ENCODE results near the gene ISG20L2. TPM values are rescaled to one million over a fixed set of nuclear protein-coding genes. Genes with fewer than 3 reads are reported as not detected.
A peak's percentile ranks its signal among the peaks of the same experiment; 100 is the strongest.

Gene ISG20L2
- total and polyA plus RNA-seq, 4 donors, result 11.7 to 26.9 (median 20.4) TPM

DNA sequence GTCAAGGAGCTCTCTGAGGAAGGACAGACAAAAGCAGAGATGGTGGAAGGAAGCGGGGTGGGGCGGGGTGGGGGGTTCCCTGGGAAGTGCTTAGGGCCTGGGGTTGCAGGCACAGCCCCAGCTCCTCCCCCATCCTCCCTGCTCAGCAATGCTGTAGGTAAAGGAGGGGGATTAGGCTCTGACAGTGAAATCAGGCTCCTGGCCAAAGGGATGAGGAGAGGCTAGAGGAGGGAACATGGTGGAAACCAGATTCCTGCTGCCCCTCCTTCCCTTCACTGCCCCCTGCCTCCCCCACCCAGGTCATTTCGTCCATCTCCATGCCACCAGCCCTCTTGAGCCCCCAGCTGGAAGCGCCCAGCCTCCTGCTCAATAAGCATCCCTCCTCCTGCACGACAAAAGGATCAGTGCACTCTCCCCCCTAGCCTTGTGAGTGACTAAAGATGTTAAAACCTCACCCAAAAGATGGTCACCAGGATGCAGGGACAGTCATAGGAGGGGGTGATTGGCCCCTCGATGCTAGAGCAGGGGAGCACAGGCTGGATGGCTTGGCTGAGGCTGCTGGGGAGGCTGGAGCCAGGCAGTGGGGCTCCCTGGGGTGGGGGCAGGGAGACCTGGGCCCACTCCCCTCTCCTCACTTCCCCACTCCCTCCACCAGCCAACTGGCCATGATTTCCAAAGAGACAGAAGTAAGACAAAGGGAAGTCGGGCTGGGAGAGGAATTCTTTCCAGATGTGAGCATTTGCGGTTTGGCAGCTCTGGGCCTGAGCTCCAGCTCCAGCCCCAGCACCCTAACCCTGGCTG, 20.9 kb downstream of the ISG20L2 start:
- DNase-seq (no peak), ATAC-seq (ENCODE audit: low FRiP score) (no peak)
- WGBS, 2 donors, result 73 to 84% methylated on average over 8 of the region's 8 CpGs
- intact Hi-C loops (cut with DNase I), result loop anchor here in 1 of 2 donors (2.0 kb wide), 1 partner anchor 19 kb away; no protein-coding TSS in a partner anchor
- Histone ChIP-seq H3K27me3 (ENCODE audit: control insufficient read depth in 1 of 2, insufficient read depth in 2 of 2, low read length in 1 of 2) (no peaks in the 10 kb centered on the region), H3K4me3 (ENCODE audit: low read length in 2 of 2) (no peak overlapping the region), H3K9me3 (ENCODE audit: control insufficient read depth, low read length) (no peaks in the 10 kb centered on the region), H3K36me3 (ENCODE audit: control insufficient read depth in 1 of 2, insufficient read depth in 2 of 2, low read length in 1 of 2) (peaks cover 0 to 3% of the 10 kb centered on the region in 2 donors), H3K27ac (ENCODE audit: low read depth in 1 of 2, low read length in 2 of 2) (no peak overlapping the region), H3K4me1 (ENCODE audit: control insufficient read depth in 1 of 2, insufficient read depth in 2 of 2, low read length in 2 of 2) (no peaks in the 10 kb centered on the region)

DNA sequence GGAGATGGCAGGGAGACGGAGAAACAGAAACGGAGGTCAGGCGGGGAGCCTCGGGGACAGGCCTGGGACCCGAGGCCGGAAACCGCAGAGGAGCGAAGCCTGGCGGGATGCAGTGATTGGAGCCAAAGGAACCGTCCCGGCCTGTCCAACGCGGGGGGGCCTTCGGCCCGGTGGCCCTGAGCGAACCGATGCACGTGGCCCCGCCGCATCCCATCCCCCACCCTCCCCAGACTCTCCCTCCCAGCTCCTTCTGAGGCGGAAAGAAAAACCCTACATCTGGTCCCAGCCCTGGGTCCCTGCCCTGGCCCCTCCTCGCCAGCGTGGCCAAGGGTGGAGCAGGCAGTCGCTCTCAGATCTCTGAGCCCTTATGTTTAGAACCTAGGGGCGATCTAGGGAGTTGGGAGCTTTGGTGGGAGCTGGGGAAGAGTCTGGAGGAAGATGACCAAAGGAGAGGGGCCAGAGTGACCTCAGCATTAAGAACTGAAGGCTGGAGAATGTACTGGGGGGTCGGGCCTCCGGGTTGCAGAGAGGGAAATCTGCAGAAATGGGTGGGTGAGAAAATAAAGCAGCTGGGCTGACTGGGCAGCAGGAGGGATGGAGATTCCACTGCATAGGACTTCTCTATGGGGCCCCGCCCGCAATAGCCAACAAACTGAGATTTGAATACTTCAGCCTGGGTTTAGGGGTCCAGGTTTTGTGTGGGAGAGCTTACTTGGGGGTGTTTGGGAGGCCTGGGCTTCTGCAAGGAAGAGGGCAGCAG, 21.7 kb downstream of the ISG20L2 start:
- Histone ChIP-seq H3K9me3 (ENCODE audit: control insufficient read depth, low read length) (no peaks in the 10 kb centered on the region), H3K4me1 (ENCODE audit: control insufficient read depth in 1 of 2, insufficient read depth in 2 of 2, low read length in 2 of 2) (no peaks in the 10 kb centered on the region), H3K4me3 (ENCODE audit: low read length in 2 of 2) (peak overlapping the region in 1 of 2 donors; percentile 1), H3K36me3 (ENCODE audit: control insufficient read depth in 1 of 2, insufficient read depth in 2 of 2, low read length in 1 of 2) (no peaks in the 10 kb centered on the region), H3K27me3 (ENCODE audit: control insufficient read depth in 1 of 2, insufficient read depth in 2 of 2, low read length in 1 of 2) (no peaks in the 10 kb centered on the region), H3K27ac (ENCODE audit: low read depth in 1 of 2, low read length in 2 of 2) (peak overlapping the region in 1 of 2 donors; percentile 26)
- intact Hi-C loops (cut with DNase I), result no loop called here
- ATAC-seq (ENCODE audit: low FRiP score), result peak; percentile 69
- WGBS, 2 donors, result 6 to 9% methylated on average over 28 to 29 of the region's 29 CpGs
- peak; percentile 80 to 88 for DNase-seq

DNA sequence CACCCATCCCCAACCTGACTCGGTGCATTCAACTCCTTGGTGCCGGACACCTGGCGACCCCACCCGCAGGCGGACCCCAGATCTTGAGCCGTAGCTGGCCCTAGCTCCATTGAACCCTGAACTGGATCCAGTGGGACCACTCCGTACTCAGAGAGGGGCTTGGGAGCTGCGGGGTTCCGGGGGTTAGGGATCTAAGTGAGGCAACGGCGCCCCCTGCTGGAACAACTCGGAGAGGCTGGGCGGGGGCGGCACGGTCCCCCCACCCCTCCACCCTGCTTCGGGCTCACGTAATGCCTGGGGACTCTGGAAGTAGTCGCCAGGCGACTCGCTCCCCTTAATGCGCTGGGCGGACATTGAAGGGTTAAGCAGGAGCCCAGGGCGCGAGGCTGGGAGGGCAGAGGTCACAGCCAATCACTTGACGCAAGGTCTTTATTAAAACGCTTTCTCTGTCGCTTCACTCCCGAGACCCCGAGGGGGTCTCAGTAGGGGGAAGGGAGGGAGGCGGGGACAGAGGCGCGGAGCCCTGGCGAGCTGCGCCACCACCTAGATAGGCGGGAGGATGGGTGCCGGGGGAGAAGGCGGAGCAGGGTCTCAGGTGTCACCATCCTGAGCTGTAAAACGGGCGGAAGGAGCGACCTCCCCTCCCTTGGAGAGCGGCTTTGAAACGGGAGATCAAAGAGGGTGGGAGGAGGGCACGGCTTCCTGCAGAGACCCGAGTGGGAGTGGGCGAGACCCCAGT, 22.5 kb downstream of the ISG20L2 start:
- H3K36me3 ChIP-seq (ENCODE audit: control insufficient read depth in 1 of 2, insufficient read depth in 2 of 2, low read length in 1 of 2), result no peaks in the 10 kb centered on the region
- intact Hi-C loops (cut with DNase I), result no loop called here
- H3K9me3 ChIP-seq (ENCODE audit: control insufficient read depth, low read length), result no peaks in the 10 kb centered on the region
- DNase-seq (peak; percentile 69 to 92), ATAC-seq (ENCODE audit: low FRiP score) (peak; percentile 82)
- no peaks in the 10 kb centered on the region for H3K4me1 ChIP-seq (ENCODE audit: control insufficient read depth in 1 of 2, insufficient read depth in 2 of 2, low read length in 2 of 2)
- peak overlapping the region in 1 of 2 donors; percentile 26 for H3K27ac ChIP-seq (ENCODE audit: low read depth in 1 of 2, low read length in 2 of 2)
- no peaks in the 10 kb centered on the region for H3K27me3 ChIP-seq (ENCODE audit: control insufficient read depth in 1 of 2, insufficient read depth in 2 of 2, low read length in 1 of 2)
- peak overlapping the region in 1 of 2 donors; percentile 1 for H3K4me3 ChIP-seq (ENCODE audit: low read length in 2 of 2)
- 1% methylated on average over 43 to 45 of the region's 45 CpGs for WGBS, 2 donors

DNA sequence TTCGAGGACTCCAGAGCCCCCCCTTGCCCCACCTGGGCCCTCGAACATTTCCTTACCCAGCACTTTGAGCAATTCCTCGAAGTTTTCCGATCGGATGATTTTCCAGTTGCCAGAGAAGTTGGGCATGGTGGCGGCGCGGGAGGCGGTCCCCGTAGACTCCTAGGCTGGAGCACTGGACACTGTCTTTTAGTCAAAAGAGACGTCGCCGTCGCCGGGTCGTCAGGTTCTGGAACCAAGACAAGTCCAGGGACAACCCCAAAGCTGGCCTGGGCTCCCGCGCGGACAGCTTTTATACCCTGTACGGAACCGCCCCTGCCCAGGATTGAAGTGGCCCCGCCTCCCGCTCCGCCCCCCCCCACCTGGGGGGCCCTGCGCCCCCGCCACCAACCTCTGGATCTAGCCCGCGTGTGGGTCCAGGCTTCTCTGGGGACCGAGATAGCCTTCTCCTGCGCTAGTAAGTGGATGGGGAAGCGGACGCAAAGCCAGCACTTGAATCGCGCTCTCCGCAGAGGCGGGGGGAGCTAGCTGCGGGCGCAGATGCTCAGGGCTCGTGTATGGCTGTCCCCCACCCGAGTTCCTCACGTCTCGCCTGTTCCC, 23.1 kb downstream of the ISG20L2 start, which contains the start of gene CRABP2:
TSS of gene CRABP2 (minus strand) at position 263 of the 597 bp plus-strand sequence. CDS start at position 126, 137 bp downstream.
- H3K4me3 ChIP-seq (ENCODE audit: low read length in 2 of 2), result peak within 1 kb of the TSS; percentile 1 to 3
- no peaks in the 10 kb centered on the region for H3K36me3 ChIP-seq (ENCODE audit: control insufficient read depth in 1 of 2, insufficient read depth in 2 of 2, low read length in 1 of 2)
- intact Hi-C loops (cut with DNase I), result no loop called here
- 0 to 1% methylated on average over 42 of the region's 42 CpGs for WGBS, 2 donors
- peak; percentile 23 for ATAC-seq (ENCODE audit: low FRiP score)
- no peaks in the 10 kb centered on the region for H3K4me1 ChIP-seq (ENCODE audit: control insufficient read depth in 1 of 2, insufficient read depth in 2 of 2, low read length in 2 of 2)
- DNase-seq, result peak; percentile 60 to 86
- H3K9me3 ChIP-seq (ENCODE audit: control insufficient read depth, low read length), result no peaks in the 10 kb centered on the region
- peak within 1 kb of the TSS in 1 of 2 donors; percentile 26 for H3K27ac ChIP-seq (ENCODE audit: low read depth in 1 of 2, low read length in 2 of 2)
- no peaks in the 10 kb centered on the region for H3K27me3 ChIP-seq (ENCODE audit: control insufficient read depth in 1 of 2, insufficient read depth in 2 of 2, low read length in 1 of 2)

DNA sequence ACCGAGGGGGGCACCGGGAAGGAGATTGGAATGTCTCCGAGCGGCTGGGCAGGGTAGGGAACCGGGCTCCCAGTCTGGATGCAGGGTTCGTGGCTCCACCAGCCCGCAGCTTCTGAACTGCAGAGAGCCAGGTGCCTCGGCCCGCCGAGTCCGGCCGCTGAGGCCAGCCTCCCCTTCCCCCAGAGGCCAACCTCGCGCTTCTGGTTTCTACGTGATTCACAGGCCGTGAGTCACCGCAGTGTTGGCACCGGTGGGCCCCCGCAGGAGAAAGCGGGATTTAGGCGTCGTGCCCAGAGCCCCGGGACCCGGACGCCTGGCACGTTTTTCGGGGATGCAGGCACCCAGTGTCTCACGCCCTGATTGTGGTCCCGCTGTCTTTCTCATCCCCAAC, 23.6 kb downstream of the ISG20L2 start:
- no peak overlapping the region for H3K27ac ChIP-seq (ENCODE audit: low read depth in 1 of 2, low read length in 2 of 2)
- no peaks in the 10 kb centered on the region for H3K36me3 ChIP-seq (ENCODE audit: control insufficient read depth in 1 of 2, insufficient read depth in 2 of 2, low read length in 1 of 2)
- WGBS, 2 donors, result 0 to 1% methylated on average over 29 of the region's 29 CpGs
- peak; percentile 32 for ATAC-seq (ENCODE audit: low FRiP score)
- H3K4me3 ChIP-seq (ENCODE audit: low read length in 2 of 2), result no peak overlapping the region
- H3K9me3 ChIP-seq (ENCODE audit: control insufficient read depth, low read length), result no peaks in the 10 kb centered on the region
- peak; percentile 83 to 95 for DNase-seq
- H3K27me3 ChIP-seq (ENCODE audit: control insufficient read depth in 1 of 2, insufficient read depth in 2 of 2, low read length in 1 of 2), result no peaks in the 10 kb centered on the region
- H3K4me1 ChIP-seq (ENCODE audit: control insufficient read depth in 1 of 2, insufficient read depth in 2 of 2, low read length in 2 of 2), result no peaks in the 10 kb centered on the region
- intact Hi-C loops (cut with DNase I), result no loop called here

DNA sequence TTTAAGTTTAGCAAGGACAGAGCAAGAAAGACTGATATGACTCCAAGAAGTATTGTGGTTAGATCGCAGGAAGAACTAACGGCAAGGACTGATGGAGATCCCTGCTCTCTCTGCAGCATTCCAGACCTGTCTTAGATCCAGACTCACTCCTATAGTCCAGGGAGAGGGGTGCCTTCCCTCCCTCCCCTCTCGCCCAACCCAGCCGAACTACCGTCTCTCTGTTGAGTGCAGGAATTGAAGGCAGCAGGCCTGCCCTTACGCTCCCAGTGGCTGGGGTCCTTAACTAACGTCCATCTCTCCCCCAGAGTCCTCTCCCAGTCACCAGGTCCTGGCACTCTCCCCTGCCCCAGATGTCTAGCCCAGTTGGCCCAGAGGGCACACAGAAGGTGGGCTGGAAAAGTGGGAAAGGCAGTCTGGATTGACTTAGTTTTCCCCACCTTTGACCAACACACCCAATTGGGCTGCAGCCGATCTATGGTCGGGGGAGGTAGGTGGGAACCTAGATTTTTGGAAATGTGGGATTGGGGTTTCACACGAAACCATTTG, 24.3 kb downstream of the ISG20L2 start:
- H3K27ac ChIP-seq (ENCODE audit: low read depth in 1 of 2, low read length in 2 of 2), result no peak overlapping the region
- intact Hi-C loops (cut with DNase I), result no loop called here
- H3K4me1 ChIP-seq (ENCODE audit: control insufficient read depth in 1 of 2, insufficient read depth in 2 of 2, low read length in 2 of 2), result no peaks in the 10 kb centered on the region
- ATAC-seq (ENCODE audit: low FRiP score) (no peak), DNase-seq (no peak)
- 56 to 63% methylated on average over 10 of the region's 10 CpGs for WGBS, 2 donors
- no peaks in the 10 kb centered on the region for H3K27me3 ChIP-seq (ENCODE audit: control insufficient read depth in 1 of 2, insufficient read depth in 2 of 2, low read length in 1 of 2)
- H3K4me3 ChIP-seq (ENCODE audit: low read length in 2 of 2), result no peak overlapping the region
- H3K9me3 ChIP-seq (ENCODE audit: control insufficient read depth, low read length), result no peaks in the 10 kb centered on the region
- H3K36me3 ChIP-seq (ENCODE audit: control insufficient read depth in 1 of 2, insufficient read depth in 2 of 2, low read length in 1 of 2), result no peaks in the 10 kb centered on the region

DNA sequence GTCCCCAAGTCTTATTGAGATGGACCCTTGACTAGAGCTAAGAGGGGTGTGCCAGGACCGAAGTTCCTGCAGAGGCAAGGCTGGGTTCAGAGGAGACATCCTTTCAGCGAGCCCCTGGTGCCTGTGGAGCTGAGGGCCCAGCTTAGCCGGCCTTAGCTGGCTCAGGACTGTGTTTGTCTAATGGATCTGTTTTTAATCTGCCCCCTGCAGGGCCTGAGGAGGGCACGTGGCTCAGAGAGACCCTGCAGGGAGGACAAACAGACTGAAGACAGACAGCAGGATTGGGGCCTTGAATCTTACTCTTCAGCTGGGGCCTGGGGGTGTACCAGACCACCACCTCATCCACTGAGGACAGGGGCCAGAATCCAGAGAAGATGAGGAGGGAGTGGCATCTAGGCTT, 24.8 kb downstream of the ISG20L2 start:
- Histone ChIP-seq H3K27ac (ENCODE audit: low read depth in 1 of 2, low read length in 2 of 2) (no peak overlapping the region), H3K4me3 (ENCODE audit: low read length in 2 of 2) (no peak overlapping the region), H3K36me3 (ENCODE audit: control insufficient read depth in 1 of 2, insufficient read depth in 2 of 2, low read length in 1 of 2) (no peaks in the 10 kb centered on the region), H3K4me1 (ENCODE audit: control insufficient read depth in 1 of 2, insufficient read depth in 2 of 2, low read length in 2 of 2) (no peaks in the 10 kb centered on the region), H3K27me3 (ENCODE audit: control insufficient read depth in 1 of 2, insufficient read depth in 2 of 2, low read length in 1 of 2) (no peaks in the 10 kb centered on the region), H3K9me3 (ENCODE audit: control insufficient read depth, low read length) (no peaks in the 10 kb centered on the region)
- WGBS, 2 donors, result 50% methylated on average over 4 of the region's 4 CpGs
- intact Hi-C loops (cut with DNase I), result no loop called here
- no peak for DNase-seq
- ATAC-seq (ENCODE audit: low FRiP score), result no peak

DNA sequence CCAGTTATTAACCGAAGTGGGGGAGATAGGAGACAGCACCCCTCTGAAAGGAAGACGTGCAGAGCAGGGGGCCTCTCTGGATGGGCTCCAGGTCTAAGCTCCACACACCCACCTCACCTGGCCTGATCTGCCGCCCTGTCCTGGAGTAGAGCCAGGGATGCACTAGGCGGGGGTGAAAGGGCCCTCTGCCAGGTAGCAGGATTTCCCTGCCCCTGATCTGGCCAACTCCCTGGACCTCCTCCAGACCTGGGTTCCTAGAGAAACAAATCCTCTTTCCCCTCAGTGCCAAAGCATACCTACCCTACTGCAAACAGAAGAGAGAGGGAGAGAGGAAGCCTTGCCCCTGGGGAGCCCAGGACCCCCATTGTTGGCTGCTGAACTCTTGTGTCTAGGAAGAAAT, 25.2 kb downstream of the ISG20L2 start:
- no peaks in the 10 kb centered on the region for H3K36me3 ChIP-seq (ENCODE audit: control insufficient read depth in 1 of 2, insufficient read depth in 2 of 2, low read length in 1 of 2)
- no peaks in the 10 kb centered on the region for H3K4me1 ChIP-seq (ENCODE audit: control insufficient read depth in 1 of 2, insufficient read depth in 2 of 2, low read length in 2 of 2)
- intact Hi-C loops (cut with DNase I), result no loop called here
- 67 to 86% methylated on average over 4 of the region's 4 CpGs for WGBS, 2 donors
- no peak overlapping the region for H3K27ac ChIP-seq (ENCODE audit: low read depth in 1 of 2, low read length in 2 of 2)
- ATAC-seq (ENCODE audit: low FRiP score), result no peak
- no peak overlapping the region for H3K4me3 ChIP-seq (ENCODE audit: low read length in 2 of 2)
- H3K9me3 ChIP-seq (ENCODE audit: control insufficient read depth, low read length), result no peaks in the 10 kb centered on the region
- no peak for DNase-seq
- no peaks in the 10 kb centered on the region for H3K27me3 ChIP-seq (ENCODE audit: control insufficient read depth in 1 of 2, insufficient read depth in 2 of 2, low read length in 1 of 2)

All from aorta (tissue), 5 donors.